ENCODE data around the gene SCN3B. TPM values are rescaled to one million over a fixed set of nuclear protein-coding genes. Genes with fewer than 3 reads are reported as not detected.
"Not testable (repeated sequence)": the region's sequence is repeated elsewhere in the genome, so short reads cannot be mapped to it uniquely, and the experiment has no call there.

The SCN3B gene
- total RNA-seq, 6 donors from 2014 or later = 0.46 to 2.7 (median 1.4) TPM; not detected in 2

DNA sequence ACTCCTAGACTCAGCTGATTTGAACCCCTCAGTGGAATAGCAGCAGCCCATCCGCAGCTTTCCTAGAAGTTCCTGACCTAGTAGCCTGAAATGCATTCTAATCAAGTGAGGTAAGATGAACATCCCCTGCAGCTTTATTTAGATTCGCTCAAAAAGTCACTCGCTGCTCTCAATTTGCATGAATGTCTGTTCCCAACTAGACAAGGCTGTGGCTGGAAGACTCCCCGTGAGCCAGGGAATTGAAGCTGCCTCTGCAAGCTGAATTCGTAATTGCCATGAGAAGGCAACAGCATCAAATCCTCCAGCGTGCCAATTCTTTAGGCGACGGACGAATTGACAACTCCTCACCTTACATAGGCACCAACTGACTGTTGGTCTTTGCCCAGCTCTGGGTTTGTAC, 17.1 kb upstream of the SCN3B start:
- 74 to 81% methylated on average over 9 of the region's 9 CpGs for WGBS, 2 donors
- ATAC-seq (ENCODE audit: low FRiP score in 2 of 2) = no peak

GRCh38 chr11:123670081-123670480, 15.7 kb upstream of the SCN3B start:
- H3K4me1 ChIP-seq = no peaks in the 10 kb centered on the region
- no peak for DNase-seq
- no peak overlapping the region for H3K27ac ChIP-seq
- TF ChIP-seq POLR2A (IDR thresholded peaks at IDR 0.05) (no peak), POLR2AphosphoS5 (IDR thresholded peaks at IDR 0.05) (no peak), EP300 (IDR thresholded peaks at IDR 0.05) (no peak)
- TF ChIP-seq, protein P1, sequence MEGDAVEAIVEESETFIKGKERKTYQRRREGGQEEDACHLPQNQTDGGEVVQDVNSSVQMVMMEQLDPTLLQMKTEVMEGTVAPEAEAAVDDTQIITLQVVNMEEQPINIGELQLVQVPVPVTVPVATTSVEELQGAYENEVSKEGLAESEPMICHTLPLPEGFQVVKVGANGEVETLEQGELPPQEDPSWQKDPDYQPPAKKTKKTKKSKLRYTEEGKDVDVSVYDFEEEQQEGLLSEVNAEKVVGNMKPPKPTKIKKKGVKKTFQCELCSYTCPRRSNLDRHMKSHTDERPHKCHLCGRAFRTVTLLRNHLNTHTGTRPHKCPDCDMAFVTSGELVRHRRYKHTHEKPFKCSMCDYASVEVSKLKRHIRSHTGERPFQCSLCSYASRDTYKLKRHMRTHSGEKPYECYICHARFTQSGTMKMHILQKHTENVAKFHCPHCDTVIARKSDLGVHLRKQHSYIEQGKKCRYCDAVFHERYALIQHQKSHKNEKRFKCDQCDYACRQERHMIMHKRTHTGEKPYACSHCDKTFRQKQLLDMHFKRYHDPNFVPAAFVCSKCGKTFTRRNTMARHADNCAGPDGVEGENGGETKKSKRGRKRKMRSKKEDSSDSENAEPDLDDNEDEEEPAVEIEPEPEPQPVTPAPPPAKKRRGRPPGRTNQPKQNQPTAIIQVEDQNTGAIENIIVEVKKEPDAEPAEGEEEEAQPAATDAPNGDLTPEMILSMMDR (IDR thresholded peaks at IDR 0.05) = no peak
- ATAC-seq (ENCODE audit: low FRiP score in 2 of 2) = no peak
- 81 to 85% methylated on average over 1 of the region's 1 CpG for WGBS, 2 donors
- H3K36me3 ChIP-seq = no peaks in the 10 kb centered on the region
- H3K27me3 ChIP-seq = no peaks in the 10 kb centered on the region
- H3K4me3 ChIP-seq = no peak overlapping the region
- no peaks in the 10 kb centered on the region for H3K9me3 ChIP-seq

More for the DNA sequence above, 17.1 kb upstream of the SCN3B start:
- TF ChIP-seq POLR2AphosphoS5 (IDR thresholded peaks at IDR 0.05) = no peak
- TF ChIP-seq, protein P1 (IDR thresholded peaks at IDR 0.05) = no peak
- TF ChIP-seq EP300 (IDR thresholded peaks at IDR 0.05) = no peak
- no peak for TF ChIP-seq POLR2A (IDR thresholded peaks at IDR 0.05)
- H3K27ac ChIP-seq = no peak overlapping the region
- H3K27me3 ChIP-seq = no peaks in the 10 kb centered on the region
- no peak overlapping the region for H3K4me3 ChIP-seq
- DNase-seq = no peak
- H3K9me3 ChIP-seq = no peaks in the 10 kb centered on the region
- no peaks in the 10 kb centered on the region for H3K4me1 ChIP-seq
- no peaks in the 10 kb centered on the region for H3K36me3 ChIP-seq

- no peak for ATAC-seq (ENCODE audit: low FRiP score in 2 of 2)
- WGBS, 2 donors = 69 to 71% methylated on average over 1 of the region's 1 CpG
These were observed 10.9 kb upstream of the SCN3B start for GRCh38 chr11:123665306-123665705.

GRCh38 chr11:123659965-123660364, 5.5 kb upstream of the SCN3B start:
- WGBS, 2 donors = 17 to 25% methylated on average over 3 of the region's 3 CpGs
- DNase-seq; H3K4me1 ChIP-seq; ATAC-seq (ENCODE audit: low FRiP score in 2 of 2); H3K27me3 ChIP-seq; H3K9me3 ChIP-seq; H3K4me3 ChIP-seq; H3K36me3 ChIP-seq; H3K27ac ChIP-seq: not testable (repeated sequence)

More at GRCh38 chr11:123665306-123665705, 10.9 kb upstream of the SCN3B start:
- Histone ChIP-seq H3K9me3 (no peaks in the 10 kb centered on the region), H3K4me1 (no peaks in the 10 kb centered on the region), H3K36me3 (no peaks in the 10 kb centered on the region), H3K27ac (no peak overlapping the region), H3K27me3 (no peaks in the 10 kb centered on the region), H3K4me3 (no peak overlapping the region)
- DNase-seq = no peak
- TF ChIP-seq, protein P1 (IDR thresholded peaks at IDR 0.05) = no peak
- TF ChIP-seq EP300 (IDR thresholded peaks at IDR 0.05) (no peak), POLR2A (IDR thresholded peaks at IDR 0.05) (no peak), POLR2AphosphoS5 (IDR thresholded peaks at IDR 0.05) (no peak)

DNA sequence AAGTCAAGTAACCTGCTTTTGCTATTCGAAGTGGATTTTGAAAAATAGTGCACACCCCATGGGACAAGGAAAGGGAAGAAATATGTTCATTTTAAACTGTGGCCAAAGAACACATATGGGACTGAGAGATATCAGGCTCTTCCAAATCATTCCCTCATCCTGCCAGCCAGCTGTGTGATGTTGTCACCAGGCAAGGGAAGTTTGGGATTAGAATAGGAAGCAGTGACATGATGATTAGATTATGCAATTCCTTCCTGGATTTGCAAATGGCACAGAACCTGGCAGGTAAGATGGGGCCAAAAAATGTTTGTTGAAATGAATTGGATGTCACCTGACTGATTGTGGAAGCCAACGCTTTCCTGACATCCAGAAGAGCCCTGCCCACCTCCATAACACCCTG, 4.9 kb upstream of the SCN3B start:
- ATAC-seq (ENCODE audit: low FRiP score in 2 of 2) (no peak), DNase-seq (no peak)
- WGBS, 2 donors = 48 to 62% methylated on average over 2 of the region's 2 CpGs
- peaks cover 7 to 12% (median 9%) of the 10 kb centered on the region in 4 donors for H3K4me1 ChIP-seq
- no peak overlapping the region for H3K27ac ChIP-seq
- H3K4me3 ChIP-seq = no peak overlapping the region
- no peaks in the 10 kb centered on the region for H3K36me3 ChIP-seq
- no peaks in the 10 kb centered on the region for H3K9me3 ChIP-seq
- TF ChIP-seq, protein P1 (IDR thresholded peaks at IDR 0.05) = no peak
- TF ChIP-seq POLR2AphosphoS5 (IDR thresholded peaks at IDR 0.05) (no peak), EP300 (IDR thresholded peaks at IDR 0.05) (no peak), POLR2A (IDR thresholded peaks at IDR 0.05) (no peak)
- peaks cover 0 to 8% (median 0%) of the 10 kb centered on the region in 4 donors for H3K27me3 ChIP-seq

Data from upper lobe of left lung (tissue), 6 donors.